RCC 7860 (cell line): ENCODE measurements around the gene ELMO1.
A peak's percentile ranks its signal among the peaks of the same experiment; 100 is the strongest.

Source experiments
- DNase-seq: peaks from one replicate; pipeline ENCODE4 v3.0.0-alpha.2; 2015; ENCODE audit warnings: low spot score
- FAIRE-seq: peaks from 2 replicates; lab custom pipeline; 2012; peaks lifted over from hg19 to GRCh38; lab: Jason Lieb, UNC

The ELMO1 gene

GRCh38 chr7:37234334-37234733 is 214.3 kb downstream of the ELMO1 start:
- no peak for DNase-seq
- no peak for FAIRE-seq

GRCh38 chr7:37231613-37232012 is 217.1 kb downstream of the ELMO1 start:
- DNase-seq = no peak
- no peak for FAIRE-seq

GRCh38 chr7:37230221-37230620 is 218.4 kb downstream of the ELMO1 start:
- no peak for FAIRE-seq
- no peak for DNase-seq

- DNase-seq = no peak
- FAIRE-seq = no peak
These were observed 219.3 kb downstream of the ELMO1 start for GRCh38 chr7:37229381-37229780.

- no peak for DNase-seq
- no peak for FAIRE-seq
These were observed 223.2 kb downstream of the ELMO1 start for GRCh38 chr7:37225285-37225969.

DNA sequence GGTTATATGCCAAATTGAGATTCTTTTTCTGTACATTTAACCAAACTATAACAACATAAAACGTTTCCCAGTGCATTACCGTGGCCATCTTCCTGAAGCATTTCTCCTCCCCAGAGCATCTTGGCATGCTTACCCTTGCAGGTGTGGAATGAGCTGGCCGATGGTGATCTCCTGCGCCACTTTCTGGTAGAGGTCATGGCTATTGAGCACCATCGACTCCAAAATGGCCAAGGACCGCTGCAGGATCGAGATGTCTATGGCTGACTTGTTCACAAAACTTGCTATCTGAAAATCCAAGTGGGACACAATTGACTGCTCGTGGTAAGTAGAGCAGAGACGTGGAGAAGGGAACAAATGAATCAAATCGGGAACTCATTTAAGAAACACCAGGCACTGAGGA is 223.9 kb downstream of the ELMO1 start:
- FAIRE-seq = no peak

GRCh38 chr7:37220664-37221063 is 228.0 kb downstream of the ELMO1 start:
- FAIRE-seq (no peak), DNase-seq (no peak)

More for the DNA sequence above, 223.9 kb downstream of the ELMO1 start:
- no peak for DNase-seq

GRCh38 chr7:37218956-37219355 is 229.7 kb downstream of the ELMO1 start:
- no peak for FAIRE-seq

GRCh38 chr7:37216923-37217322 is 231.7 kb downstream of the ELMO1 start:
- no peak for FAIRE-seq
- DNase-seq = no peak

More at GRCh38 chr7:37218956-37219355, 229.7 kb downstream of the ELMO1 start:
- DNase-seq = no peak

DNA sequence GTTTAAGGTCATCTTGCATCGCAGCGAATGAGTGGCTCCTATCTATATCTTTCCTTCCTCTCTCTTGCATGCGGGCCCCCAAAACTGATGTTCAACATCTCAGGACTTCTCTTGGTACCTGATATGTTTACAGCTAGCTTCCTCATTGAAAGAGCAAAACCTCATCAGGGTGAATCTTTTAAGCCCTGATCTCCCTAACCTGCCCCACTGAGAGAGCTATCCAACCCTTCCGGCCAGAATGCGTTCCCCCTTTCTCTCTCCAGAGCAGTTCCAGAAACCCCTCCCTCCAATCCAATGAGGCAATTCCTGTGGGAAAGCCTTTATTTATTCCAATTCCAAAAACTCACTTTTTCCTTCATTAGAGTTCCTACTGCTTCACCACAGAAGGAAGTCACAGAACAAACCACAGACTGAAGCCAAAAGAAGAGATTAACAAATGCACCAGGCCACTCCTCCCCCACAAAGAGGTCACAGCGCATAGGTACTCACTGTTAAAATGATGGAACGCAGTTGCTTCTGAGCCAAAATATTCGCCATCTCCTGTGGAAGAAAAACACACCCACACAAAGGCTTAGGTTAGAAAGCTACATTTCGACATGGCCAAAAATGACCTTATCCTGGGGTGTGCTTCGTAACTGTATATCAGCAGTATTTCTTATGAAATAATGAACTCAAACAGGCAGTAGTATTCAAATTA is 232.4 kb downstream of the ELMO1 start:
- no peak for FAIRE-seq
- no peak for DNase-seq

DNA sequence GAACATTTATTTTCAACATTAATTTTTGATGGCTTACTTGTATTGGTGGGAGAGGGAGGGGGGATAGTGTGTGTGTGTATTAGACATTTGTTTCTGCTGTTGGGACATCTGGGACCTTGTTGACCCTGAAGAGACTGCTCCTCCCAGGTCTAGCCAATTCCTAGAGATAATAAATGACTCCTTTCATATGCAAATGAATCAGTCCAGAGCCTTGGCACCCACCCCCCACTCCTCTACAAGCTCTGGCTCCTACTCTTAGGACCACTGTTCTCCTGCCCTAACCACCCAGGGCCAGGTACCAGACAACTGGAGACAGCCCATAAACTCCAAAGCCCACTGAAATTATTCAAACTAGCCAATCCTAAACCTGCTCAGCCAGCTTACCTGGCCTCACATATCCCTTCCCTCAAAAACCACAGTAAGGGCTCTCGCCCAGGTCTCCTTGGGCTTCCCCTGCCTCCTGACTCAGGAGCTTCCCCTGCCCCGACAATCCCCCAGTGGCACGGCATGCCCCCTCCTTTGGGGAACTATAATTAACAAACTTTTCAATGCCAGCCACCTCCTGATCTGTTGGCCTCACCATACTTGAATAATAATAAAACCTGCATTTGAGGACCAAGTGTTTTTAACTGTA is 233.3 kb downstream of the ELMO1 start:
- FAIRE-seq = no peak
- DNase-seq = no peak

- DNase-seq = no peak
- no peak for FAIRE-seq
These were observed 236.1 kb downstream of the ELMO1 start for GRCh38 chr7:37212556-37212955.

DNA sequence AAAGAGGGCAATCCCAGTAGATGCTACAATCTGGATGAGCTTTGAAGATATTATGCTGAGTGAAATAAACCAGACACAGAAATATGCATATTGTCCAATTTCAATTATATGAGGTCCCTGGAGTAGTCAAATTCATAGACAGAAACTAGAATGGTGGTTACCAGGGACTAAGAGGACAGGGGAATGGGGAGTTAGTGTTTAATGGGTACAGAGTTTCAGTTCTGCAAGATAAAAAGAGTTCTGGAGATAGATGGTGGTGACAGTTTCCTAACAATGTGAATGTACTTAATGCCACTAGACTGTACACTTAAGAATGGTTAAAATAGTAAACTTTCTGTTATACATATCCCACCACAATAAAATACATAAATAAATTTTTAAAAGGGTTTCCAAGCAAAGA is 236.6 kb downstream of the ELMO1 start:
- DNase-seq (no peak), FAIRE-seq (no peak)

DNA sequence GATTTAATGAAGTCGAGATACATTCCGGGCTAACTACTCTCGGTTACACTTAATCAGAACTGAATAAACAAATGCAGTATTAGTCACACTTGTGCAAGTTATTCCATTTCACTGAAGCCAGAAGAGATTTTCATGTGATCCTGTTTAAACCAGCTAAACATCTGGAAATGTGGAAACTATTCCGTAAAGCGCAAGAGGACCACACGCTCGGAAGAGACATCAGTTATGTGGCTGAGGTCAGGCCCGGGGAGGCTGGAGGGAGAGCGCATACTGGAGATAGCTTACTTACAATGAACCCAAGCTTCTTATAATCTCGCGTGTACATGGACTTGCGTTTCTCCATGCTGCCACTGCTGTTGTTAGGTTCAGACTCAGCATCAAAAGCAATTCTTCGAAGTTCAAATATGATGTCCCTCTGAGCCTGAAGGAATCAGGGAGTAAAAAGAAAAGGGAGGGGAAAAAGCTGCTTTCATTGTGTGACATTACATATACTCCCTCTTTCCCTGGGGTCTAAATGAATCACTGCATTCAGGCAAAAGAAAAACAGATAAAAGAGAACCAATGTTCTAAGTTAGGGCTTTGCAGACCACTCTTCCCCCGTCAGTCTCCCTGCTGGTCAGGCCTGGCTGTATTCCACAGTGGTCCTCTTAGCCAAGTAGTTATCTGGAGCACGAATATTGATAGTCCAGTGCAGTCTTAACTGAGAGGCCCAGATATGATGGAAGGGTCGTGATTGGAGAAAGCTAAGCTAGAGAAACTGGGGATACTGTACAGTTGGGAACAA is 237.4 kb downstream of the ELMO1 start:
- DNase-seq = no peak
- FAIRE-seq = no peak

GRCh38 chr7:37209195-37209594 is 239.5 kb downstream of the ELMO1 start:
- DNase-seq (no peak), FAIRE-seq (no peak)

- no peak for DNase-seq
- FAIRE-seq = no peak
These were observed 240.1 kb downstream of the ELMO1 start for GRCh38 chr7:37208528-37208927.

DNA sequence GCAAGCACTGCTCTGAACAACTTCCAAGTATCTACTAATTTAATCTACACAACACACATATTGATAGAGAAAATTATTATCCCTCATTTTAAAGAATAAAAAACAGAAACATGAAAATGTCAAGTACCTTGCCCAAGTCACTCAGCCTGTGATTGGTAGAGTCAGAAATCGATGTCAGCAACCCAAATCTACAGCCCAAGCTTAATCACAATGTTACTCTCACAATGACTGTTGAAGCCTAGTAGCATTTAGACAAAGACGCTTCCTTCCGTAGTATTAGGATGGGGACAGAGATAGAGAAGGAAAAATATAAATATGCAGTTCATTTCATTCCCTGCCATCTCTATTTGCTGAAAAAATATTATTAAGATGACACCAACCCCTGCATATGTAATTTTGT is 242.5 kb downstream of the ELMO1 start:
- DNase-seq (no peak), FAIRE-seq (no peak)

- no peak for FAIRE-seq
- DNase-seq = no peak
These were observed 243.2 kb downstream of the ELMO1 start for GRCh38 chr7:37205451-37205850.

GRCh38 chr7:37201876-37202198 is 246.8 kb downstream of the ELMO1 start:
- no peak for FAIRE-seq
- DNase-seq = no peak

- peak; percentile 65 for FAIRE-seq
- peak; percentile 56 for DNase-seq
These were observed 247.4 kb downstream of the ELMO1 start for GRCh38 chr7:37201003-37201875.
